Smooth muscle cell (in vitro differentiated cells): ENCODE results near the gene SLC1A2. TPM values are rescaled to one million over a fixed set of nuclear protein-coding genes. Genes with fewer than 3 reads are reported as not detected.

Source experiments
- DNase-seq: peaks from one replicate; lab custom pipeline; 2025; ENCODE audit not compliant: unreplicated experiment; lab: John Stamatoyannopoulos, UW
- H2AFZ ChIP-seq: fragments of 200-600 bp; sonication (generic); 2 replicates; pipeline ENCODE4 v1.6.0; 2016; ENCODE audit warnings: antibody characterized with exemption, low read depth, mild to moderate bottlenecking
- H3F3A ChIP-seq: fragments of 200-600 bp; sonication (generic); 2 replicates; pipeline ENCODE4 v1.6.0; 2017; ENCODE audit warnings: antibody characterized with exemption, low read depth
- H3K27ac ChIP-seq: fragments of 200-600 bp; sonication (generic); 2 replicates; pipeline ENCODE4 v1.5.1; 2016; ENCODE audit warnings: low read depth, mild to moderate bottlenecking
- H3K27me3 ChIP-seq: fragments of 200-600 bp; sonication (generic); 2 replicates; pipeline ENCODE4 v1.6.1; 2016; ENCODE audit warnings: low read depth, mild to moderate bottlenecking
- H3K36me3 ChIP-seq: fragments of 200-600 bp; sonication (generic); 2 replicates; pipeline ENCODE4 v1.5.1; 2016; ENCODE audit warnings: low read depth
- H3K4me1 ChIP-seq: fragments of 200-600 bp; sonication (generic); 2 replicates; pipeline ENCODE4 v1.5.1; 2016; ENCODE audit warnings: low read depth
- H3K4me2 ChIP-seq: fragments of 200-600 bp; sonication (generic); 2 replicates; pipeline ENCODE4 v1.6.0; 2016; ENCODE audit warnings: mild to moderate bottlenecking
- H3K4me3 ChIP-seq: fragments of 200-600 bp; sonication (generic); 2 replicates; pipeline ENCODE4 v1.5.1; 2016; ENCODE audit warnings: mild to moderate bottlenecking
- H3K79me2 ChIP-seq: fragments of 200-600 bp; sonication (generic); 2 replicates; pipeline ENCODE4 v1.6.0; 2016; ENCODE audit warnings: low read depth, mild to moderate bottlenecking
- H3K9ac ChIP-seq: fragments of 200-600 bp; sonication (generic); 2 replicates; pipeline ENCODE4 v1.6.0; 2016; ENCODE audit warnings: low read depth
- H3K9me3 ChIP-seq: fragments of 200-600 bp; sonication (generic); replicated peaks from 2 replicates; pipeline ENCODE4 v1.5.1; 2016; ENCODE audit warnings: low read depth
- H4K20me1 ChIP-seq: fragments of 200-600 bp; sonication (generic); 2 replicates; pipeline ENCODE4 v1.6.0; 2016; ENCODE audit warnings: low read depth
- WGBS: methylation state at CpG from one replicate; pipeline ENCODE4 v1.1.7; 2016; ENCODE audit warnings: low lambda C conversion rate; 5-methylcytosine and 5-hydroxymethylcytosine counted together
- polyA plus RNA-seq: library from polyadenylated mRNA; unstranded; fragments of >200 nt; fragmentation: Nextera tagmentation; extraction: Ambion mirVana; gene quantifications from 2 replicates; pipeline ENCODE4 v1.2.1, GENCODE V29; 2016
- total RNA-seq: library from RNA; depleted of rRNA; stranded (reverse); fragments of >200 nt; gene quantifications from 2 replicates; pipeline ENCODE4 v1.2.3, GENCODE V29; 2014
- TF ChIP-seq, protein P1 (sequence below): fragments of 200-600 bp; sonication (generic); IDR thresholded peaks from 2 replicates; pipeline ENCODE4 v1.5.1; 2017; ENCODE audit warnings: borderline replicate concordance, mild to moderate bottlenecking, antibody characterized with exemption; ENCODE audit not compliant: insufficient read depth, poor library complexity, severe bottlenecking

Gene SLC1A2
- total and polyA plus RNA-seq, 2 experiments from 2014 or later: 3.6 TPM; not detected in 1

- Histone ChIP-seq H3K4me1 (no peaks in the 10 kb centered on the region), H3K9ac (no peak overlapping the region), H3K79me2 (no peaks in the 10 kb centered on the region), H3K27me3 (no peaks in the 10 kb centered on the region), H3K27ac (no peak overlapping the region), H3K9me3 (no peaks in the 10 kb centered on the region), H3K4me3 (no peak overlapping the region), H4K20me1 (no peaks in the 10 kb centered on the region), H2AFZ (no peak overlapping the region), H3K36me3 (no peaks in the 10 kb centered on the region), H3K4me2 (no peak overlapping the region), H3F3A (no peaks in the 10 kb centered on the region)
- DNase-seq: no peak
- TF ChIP-seq, protein P1, sequence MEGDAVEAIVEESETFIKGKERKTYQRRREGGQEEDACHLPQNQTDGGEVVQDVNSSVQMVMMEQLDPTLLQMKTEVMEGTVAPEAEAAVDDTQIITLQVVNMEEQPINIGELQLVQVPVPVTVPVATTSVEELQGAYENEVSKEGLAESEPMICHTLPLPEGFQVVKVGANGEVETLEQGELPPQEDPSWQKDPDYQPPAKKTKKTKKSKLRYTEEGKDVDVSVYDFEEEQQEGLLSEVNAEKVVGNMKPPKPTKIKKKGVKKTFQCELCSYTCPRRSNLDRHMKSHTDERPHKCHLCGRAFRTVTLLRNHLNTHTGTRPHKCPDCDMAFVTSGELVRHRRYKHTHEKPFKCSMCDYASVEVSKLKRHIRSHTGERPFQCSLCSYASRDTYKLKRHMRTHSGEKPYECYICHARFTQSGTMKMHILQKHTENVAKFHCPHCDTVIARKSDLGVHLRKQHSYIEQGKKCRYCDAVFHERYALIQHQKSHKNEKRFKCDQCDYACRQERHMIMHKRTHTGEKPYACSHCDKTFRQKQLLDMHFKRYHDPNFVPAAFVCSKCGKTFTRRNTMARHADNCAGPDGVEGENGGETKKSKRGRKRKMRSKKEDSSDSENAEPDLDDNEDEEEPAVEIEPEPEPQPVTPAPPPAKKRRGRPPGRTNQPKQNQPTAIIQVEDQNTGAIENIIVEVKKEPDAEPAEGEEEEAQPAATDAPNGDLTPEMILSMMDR: no peak
- 97% methylated on average over 4 of the region's 4 CpGs for WGBS
Measured at GRCh38 chr11:35250192-35250591, 169.2 kb downstream of the SLC1A2 start.

DNA sequence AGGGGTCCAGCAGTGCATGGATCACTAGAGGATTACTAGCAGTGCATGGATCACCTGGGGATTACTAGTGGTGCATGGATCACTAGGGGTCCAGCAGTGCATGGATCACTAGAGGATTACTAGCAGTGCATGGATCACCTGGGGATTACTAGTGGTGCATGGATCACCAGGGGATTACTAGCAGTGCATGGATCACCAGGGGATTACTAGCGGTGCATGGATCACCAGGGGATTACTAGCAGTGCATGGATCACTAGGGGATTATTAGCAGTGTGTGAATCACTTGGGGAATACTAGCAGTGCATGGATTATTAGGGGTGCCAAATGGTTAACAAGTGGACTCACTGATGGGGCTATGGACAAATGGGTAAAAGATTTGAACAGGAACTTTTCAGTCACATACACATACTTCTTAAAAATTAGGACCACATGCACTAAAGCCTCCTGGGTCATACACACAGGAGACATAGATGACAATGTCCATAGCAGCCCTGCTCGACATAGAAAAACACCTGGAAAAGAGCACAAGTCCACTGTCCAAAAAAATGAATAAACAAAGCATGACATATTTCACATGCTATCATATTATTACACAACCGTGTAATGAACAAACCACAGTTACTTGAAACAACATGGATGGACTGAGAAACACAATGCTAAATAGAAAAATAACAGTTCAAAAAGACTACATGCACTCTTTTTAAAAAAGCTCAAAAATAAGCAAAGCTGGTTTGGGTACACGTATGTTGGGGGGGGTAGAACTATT, 170.6 kb downstream of the SLC1A2 start:
- TF ChIP-seq, protein P1: no peak
- no peaks in the 10 kb centered on the region for H3K9me3 ChIP-seq
- H3K27ac ChIP-seq: no peak overlapping the region
- no peak overlapping the region for H3K4me3 ChIP-seq
- H3K36me3 ChIP-seq: no peaks in the 10 kb centered on the region
- H3K79me2 ChIP-seq: no peaks in the 10 kb centered on the region
- H3K9ac ChIP-seq: no peak overlapping the region
- no peak overlapping the region for H2AFZ ChIP-seq
- H3K27me3 ChIP-seq: no peaks in the 10 kb centered on the region
- WGBS: 81% methylated on average over 4 of the region's 4 CpGs
- H3K4me1 ChIP-seq: no peaks in the 10 kb centered on the region
- H4K20me1 ChIP-seq: no peaks in the 10 kb centered on the region
- H3F3A ChIP-seq: no peaks in the 10 kb centered on the region
- no peak overlapping the region for H3K4me2 ChIP-seq
- no peak for DNase-seq

- H3K9me3 ChIP-seq: no peaks in the 10 kb centered on the region
- H3K27ac ChIP-seq: no peak overlapping the region
- H3K9ac ChIP-seq: no peak overlapping the region
- DNase-seq: no peak
- H3K4me3 ChIP-seq: no peak overlapping the region
- no peaks in the 10 kb centered on the region for H3K27me3 ChIP-seq
- no peak overlapping the region for H2AFZ ChIP-seq
- WGBS: 86% methylated on average over 3 of the region's 3 CpGs
- no peaks in the 10 kb centered on the region for H3F3A ChIP-seq
- H3K79me2 ChIP-seq: no peaks in the 10 kb centered on the region
- no peaks in the 10 kb centered on the region for H3K36me3 ChIP-seq
- no peaks in the 10 kb centered on the region for H3K4me1 ChIP-seq
- no peak overlapping the region for H3K4me2 ChIP-seq
- no peaks in the 10 kb centered on the region for H4K20me1 ChIP-seq
- TF ChIP-seq, protein P1: no peak
Measured at GRCh38 chr11:35247863-35248262, 171.5 kb downstream of the SLC1A2 start.

- WGBS: 91% methylated on average over 3 of the region's 3 CpGs
- DNase-seq: no peak
- Histone ChIP-seq H4K20me1 (no peaks in the 10 kb centered on the region), H3K9me3 (no peaks in the 10 kb centered on the region), H3F3A (no peaks in the 10 kb centered on the region), H3K4me3 (no peak overlapping the region), H3K27me3 (no peaks in the 10 kb centered on the region), H3K4me2 (no peak overlapping the region), H3K79me2 (no peaks in the 10 kb centered on the region), H3K4me1 (no peaks in the 10 kb centered on the region), H3K9ac (no peak overlapping the region), H2AFZ (no peak overlapping the region), H3K27ac (peak overlapping the region; percentile 48), H3K36me3 (no peaks in the 10 kb centered on the region)
- TF ChIP-seq, protein P1: no peak
Measured at GRCh38 chr11:35247428-35247827, 171.9 kb downstream of the SLC1A2 start.
